Endothelial cell of umbilical vein (primary cell): Measurements from ENCODE around the gene TOGARAM2. TPM values are rescaled to one million over a fixed set of nuclear protein-coding genes. Genes with fewer than 3 reads are reported as not detected.
"Not testable (repeated sequence)": the region's sequence is repeated elsewhere in the genome, so short reads cannot be mapped to it uniquely, and the experiment has no call there.

Experiments
- BruUV-seq: library from RNA; stranded (reverse); fragments of 400-500 nt; replicated peaks from 2 replicates; lab custom pipeline; 2021; lab: Mats Ljungman, UMichigan
- CTCF ChIA-PET: fragments of 300-600, 350-600 bp; sonication (Branson Sonifier 250); formaldehyde crosslinking; loops from one replicate; lab custom pipeline; 2021; ENCODE audit warnings: antibody characterized with exemption, inconsistent platforms; lab: Charles Lee
- POLR2A ChIA-PET: fragments of 300-600, 350-600 bp; sonication (Branson Sonifier 250); formaldehyde crosslinking; loops from one replicate; lab custom pipeline; 2021; ENCODE audit warnings: antibody characterized with exemption, inconsistent platforms; lab: Charles Lee
- DNase-seq: peaks from one replicate; pipeline ENCODE4 v3.0.0-alpha.2; 2011; ENCODE audit warnings: low read depth, low spot score
- FAIRE-seq: peaks from 2 replicates; lab custom pipeline; 2011; peaks lifted over from hg19 to GRCh38; lab: Jason Lieb, UNC
- H2AFZ ChIP-seq: 2 replicates; pipeline ENCODE4 v1.6.0; 2012; ENCODE audit warnings: low read depth, low read length, control low read depth, inconsistent platforms
- H3K27ac ChIP-seq: 2 replicates; pipeline ENCODE4 v1.5.1; 2011; ENCODE audit warnings: low read depth, mild to moderate bottlenecking, control low read depth, low read length, moderate library complexity; ENCODE audit not compliant: insufficient read depth
- H3K27me3 ChIP-seq, 2 experiments: 2 replicates each; pipeline versions ENCODE4 v1.6.0 to v1.6.1; 2011; ENCODE audit warnings: low read length in 2 of 2, mixed read lengths in 1 of 2; ENCODE audit not compliant: control insufficient read depth in 2 of 2, insufficient read depth in 2 of 2
- H3K36me3 ChIP-seq, 2 experiments: 2 replicates in 1 of 2; 3 replicates in 1 of 2; pipeline ENCODE4 v1.5.1; 2011; ENCODE audit warnings: low read length in 2 of 2, mild to moderate bottlenecking in 1 of 2, moderate library complexity in 1 of 2; ENCODE audit not compliant: control insufficient read depth in 2 of 2, insufficient read depth in 2 of 2; ENCODE audit errors: extremely low read depth in 1 of 2
- H3K4me1 ChIP-seq: 3 replicates; pipeline ENCODE4 v1.5.1; 2011; ENCODE audit warnings: mild to moderate bottlenecking, low read length; ENCODE audit not compliant: control insufficient read depth, insufficient read depth; ENCODE audit errors: extremely low read depth
- H3K4me2 ChIP-seq: 2 replicates; pipeline ENCODE4 v1.6.1; 2011; ENCODE audit warnings: low read length, control low read depth, mixed read lengths; ENCODE audit not compliant: insufficient read depth
- H3K4me3 ChIP-seq, 3 experiments: fragments of 200-600 bp in 1 of 3; sonication (generic), shearing (Covaris generic) in 1 of 3; replicated peaks in 1 of 3; 2 replicates each; pipeline ENCODE4 v1.5.1; 2011 to 2016; ENCODE audit warnings: control low read depth in 3 of 3, low read length in 3 of 3, mild to moderate bottlenecking in 2 of 3, inconsistent platforms in 1 of 3, low read depth in 1 of 3, moderate library complexity in 1 of 3; ENCODE audit not compliant: insufficient read depth in 1 of 3
- H3K79me2 ChIP-seq: 2 replicates; pipeline ENCODE4 v1.6.0; 2012; ENCODE audit warnings: low read length, inconsistent platforms; ENCODE audit not compliant: control insufficient read depth, insufficient read depth
- H3K9ac ChIP-seq: replicated peaks from 2 replicates; pipeline ENCODE3; 2011; ENCODE audit warnings: low read length, control low read depth; ENCODE audit not compliant: insufficient read depth; ENCODE audit errors: extremely low read depth
- H3K9me1 ChIP-seq: replicated peaks from 3 replicates; pipeline ENCODE4 v1.6.0; 2011; ENCODE audit warnings: mild to moderate bottlenecking, low read length; ENCODE audit not compliant: control insufficient read depth, insufficient read depth; ENCODE audit errors: extremely low read depth
- H3K9me3 ChIP-seq: replicated peaks from 2 replicates; pipeline ENCODE4 v1.5.1; 2012; ENCODE audit warnings: low read length, inconsistent platforms; ENCODE audit not compliant: control insufficient read depth, insufficient read depth
- H4K20me1 ChIP-seq: replicated peaks from 2 replicates; pipeline ENCODE3; 2011; ENCODE audit warnings: mild to moderate bottlenecking, low read length; ENCODE audit not compliant: control insufficient read depth, insufficient read depth; ENCODE audit errors: extremely low read depth
- EZH2 ChIP-seq: IDR thresholded peaks from 2 replicates; pipeline ENCODE4 v1.6.1; 2012; ENCODE audit warnings: borderline replicate concordance, low read depth, mild to moderate bottlenecking, moderate library complexity, low read length, inconsistent platforms; ENCODE audit not compliant: severe bottlenecking
- FOS ChIP-seq: IDR thresholded peaks from 2 replicates; pipeline ENCODE4 v1.6.1; 2011; ENCODE audit warnings: mild to moderate bottlenecking, low read length, moderate library complexity, borderline replicate concordance; ENCODE audit not compliant: insufficient read depth
- GATA2 ChIP-seq: IDR thresholded peaks from 2 replicates; pipeline ENCODE4 v1.7.0; 2011; ENCODE audit warnings: low read depth, mild to moderate bottlenecking, moderate library complexity, mixed read lengths, low read length; ENCODE audit not compliant: insufficient read length, insufficient read depth
- JUN ChIP-seq: IDR thresholded peaks from 2 replicates; pipeline ENCODE4 v1.6.1; 2011; ENCODE audit warnings: borderline replicate concordance, low read depth; ENCODE audit not compliant: insufficient read length, insufficient read depth
- MYC ChIP-seq: IDR thresholded peaks from one replicate; pipeline ENCODE4 v1.6.1; 2011; ENCODE audit warnings: mild to moderate bottlenecking, low read depth, low read length
- POLR2A ChIP-seq: IDR thresholded peaks from 2 replicates; pipeline ENCODE4 v1.6.1; 2012; ENCODE audit warnings: low read depth, mild to moderate bottlenecking, control low read depth, low read length
- POLR2AphosphoS5 ChIP-seq: IDR thresholded peaks from 2 replicates; pipeline ENCODE4 v1.6.1; 2012; ENCODE audit warnings: low read depth, mild to moderate bottlenecking, control low read depth, low read length, moderate library complexity; ENCODE audit not compliant: insufficient read depth
- dilution Hi-C: fragments of 300-500 bp; cut with MboI; formaldehyde crosslinking; loops from one replicate; pipeline ENCODE4 v1.15.0; 2019; ENCODE audit warnings: low sequenced_read_pairs; ENCODE audit not compliant: extremely low pct_ligation_motif_present
- intact Hi-C: fragments of 100-400 bp; cut with micrococcal nuclease; formaldehyde crosslinking; loops from one replicate; pipeline ENCODE4 v1.10.0; 2022
- polyA plus RNA-seq, 4 experiments: library from polyadenylated mRNA; depleted of rRNA in 3 of 4; stranded (reverse) in 3 of 4; unstranded in 1 of 4; fragments of >200 nt; gene quantifications; 2 replicates each; pipeline versions ENCODE4 v1.2.1 to v1.2.3, GENCODE V29; 2011 to 2012; ENCODE audit warnings: missing spikeins in 1 of 4
- total RNA-seq: library from RNA; stranded (reverse); gene quantifications from 2 replicates; pipeline ENCODE4 v1.2.3, GENCODE V29; 2021
- TF ChIP-seq, protein P1 (sequence below), 2 donors: IDR thresholded peaks; 1 replicate in 1 of 2; 2 replicates in 1 of 2; pipeline ENCODE4 v1.5.1; 2011; ENCODE audit warnings: low read length in 2 of 2, mild to moderate bottlenecking in 2 of 2, moderate library complexity in 2 of 2, control low read depth in 1 of 2, inconsistent platforms in 1 of 2, low read depth in 1 of 2; ENCODE audit not compliant: insufficient read depth in 1 of 2; ENCODE audit errors: extremely low read depth in 1 of 2
- TF ChIP-seq, protein P2 (sequence below): IDR thresholded peaks from 2 replicates; pipeline ENCODE4 v1.6.1; 2011; ENCODE audit not compliant: insufficient read depth, insufficient read length

The TOGARAM2 gene
- total and polyA plus RNA-seq, 2 donors (not counting 3 experiments of a cell fraction or from before 2014, with no cell fraction given): not detected

DNA sequence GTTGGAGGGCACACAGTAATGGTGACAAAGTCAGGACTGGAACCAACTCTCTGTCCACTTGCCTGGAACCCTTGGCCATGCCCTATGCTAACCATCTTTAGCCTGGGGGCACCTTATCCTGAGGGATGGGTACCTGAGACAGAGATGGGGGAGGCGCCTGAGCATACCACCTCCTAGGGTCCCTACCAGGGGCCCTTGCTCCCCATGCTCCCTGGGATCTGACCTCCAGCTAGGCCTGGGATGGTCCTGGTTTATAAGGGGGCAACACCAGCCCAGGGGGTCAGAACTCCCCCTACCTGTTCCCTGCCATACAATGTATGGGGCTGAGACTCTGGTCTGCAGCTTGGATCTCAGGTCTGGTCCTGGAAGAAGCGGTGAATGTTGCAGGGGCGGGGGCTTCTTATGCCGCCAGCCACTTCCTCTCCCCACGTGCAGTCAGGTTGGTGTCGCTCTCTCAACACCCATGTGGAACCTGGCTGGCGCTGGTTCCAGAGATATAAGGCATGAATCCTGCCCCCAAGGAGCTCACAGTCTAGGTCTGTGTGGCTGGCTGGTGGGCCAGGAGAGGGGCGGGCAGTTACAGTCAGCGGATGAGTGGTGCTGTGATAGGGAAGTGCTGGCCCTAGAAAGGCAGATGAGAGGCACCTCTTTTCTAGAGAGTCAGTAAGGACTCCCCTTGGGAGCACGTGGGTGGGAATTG is 3.8 kb upstream of the TOGARAM2 start:
- no peaks in the 10 kb centered on the region for H4K20me1 ChIP-seq
- no peak overlapping the region for H3K27ac ChIP-seq
- FAIRE-seq (no peak), DNase-seq (no peak)
- no peaks in the 10 kb centered on the region for H3K9me1 ChIP-seq
- no peaks in the 10 kb centered on the region for H3K36me3 ChIP-seq
- no peaks in the 10 kb centered on the region for H3K9me3 ChIP-seq
- CTCF ChIA-PET: interaction anchor here (0.9 to 1.1 kb wide), 2 partner anchors 12 to 47 kb away, joined by 3 read pairs; no protein-coding TSS in a partner anchor
- no peak overlapping the region for H3K9ac ChIP-seq
- TF ChIP-seq GATA2: no peak
- TF ChIP-seq JUN: no peak
- TF ChIP-seq POLR2AphosphoS5: no peak
- no peak for TF ChIP-seq FOS
- no peak for TF ChIP-seq POLR2A
- TF ChIP-seq, protein P1, sequence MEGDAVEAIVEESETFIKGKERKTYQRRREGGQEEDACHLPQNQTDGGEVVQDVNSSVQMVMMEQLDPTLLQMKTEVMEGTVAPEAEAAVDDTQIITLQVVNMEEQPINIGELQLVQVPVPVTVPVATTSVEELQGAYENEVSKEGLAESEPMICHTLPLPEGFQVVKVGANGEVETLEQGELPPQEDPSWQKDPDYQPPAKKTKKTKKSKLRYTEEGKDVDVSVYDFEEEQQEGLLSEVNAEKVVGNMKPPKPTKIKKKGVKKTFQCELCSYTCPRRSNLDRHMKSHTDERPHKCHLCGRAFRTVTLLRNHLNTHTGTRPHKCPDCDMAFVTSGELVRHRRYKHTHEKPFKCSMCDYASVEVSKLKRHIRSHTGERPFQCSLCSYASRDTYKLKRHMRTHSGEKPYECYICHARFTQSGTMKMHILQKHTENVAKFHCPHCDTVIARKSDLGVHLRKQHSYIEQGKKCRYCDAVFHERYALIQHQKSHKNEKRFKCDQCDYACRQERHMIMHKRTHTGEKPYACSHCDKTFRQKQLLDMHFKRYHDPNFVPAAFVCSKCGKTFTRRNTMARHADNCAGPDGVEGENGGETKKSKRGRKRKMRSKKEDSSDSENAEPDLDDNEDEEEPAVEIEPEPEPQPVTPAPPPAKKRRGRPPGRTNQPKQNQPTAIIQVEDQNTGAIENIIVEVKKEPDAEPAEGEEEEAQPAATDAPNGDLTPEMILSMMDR (IDR thresholded peaks at IDR 0.05; ENCODE audit: extremely low read depth in 1 of 2, insufficient read depth in 1 of 2, low read depth in 1 of 2, low read length in 2 of 2): no peak
- TF ChIP-seq, protein P2, sequence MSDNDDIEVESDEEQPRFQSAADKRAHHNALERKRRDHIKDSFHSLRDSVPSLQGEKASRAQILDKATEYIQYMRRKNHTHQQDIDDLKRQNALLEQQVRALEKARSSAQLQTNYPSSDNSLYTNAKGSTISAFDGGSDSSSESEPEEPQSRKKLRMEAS: no peak
- no peak for TF ChIP-seq MYC
- no peak for TF ChIP-seq EZH2
- no peak overlapping the region for H3K4me3 ChIP-seq
- intact Hi-C loops: no loop called here
- H2AFZ ChIP-seq: no peak overlapping the region
- H3K27me3 ChIP-seq: peaks cover 0 to 2% of the 10 kb centered on the region in 2 experiments
- no peaks in the 10 kb centered on the region for H3K4me1 ChIP-seq
- POLR2A ChIA-PET: no interaction called here
- no peaks in the 10 kb centered on the region for H3K79me2 ChIP-seq
- dilution Hi-C loops: no loop called here
- H3K4me2 ChIP-seq: no peak overlapping the region
- BruUV-seq: no TSS peak

DNA sequence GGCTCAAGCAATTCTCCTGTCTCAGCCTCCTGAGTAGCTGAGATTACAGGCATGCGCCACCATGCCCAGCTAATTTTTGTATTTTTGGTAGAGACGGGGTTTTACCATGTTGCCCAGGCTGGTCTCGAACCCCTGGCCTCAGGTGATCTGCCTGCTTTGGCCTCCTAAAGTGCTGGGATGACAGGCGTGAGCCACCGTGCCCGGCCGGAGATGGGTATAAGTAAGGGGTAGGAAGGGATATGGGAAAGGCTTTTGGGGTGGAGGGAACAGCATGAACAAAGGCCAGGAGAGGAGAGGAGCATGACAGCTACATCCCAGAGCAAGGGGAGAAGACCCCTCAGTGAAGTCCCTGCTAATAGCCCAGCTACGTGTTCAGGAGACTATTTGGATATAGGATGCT is 3.1 kb upstream of the TOGARAM2 start:
- dilution Hi-C loops, H3K27me3 ChIP-seq, DNase-seq, H3K9ac ChIP-seq, H3K79me2 ChIP-seq, H3K36me3 ChIP-seq, BruUV-seq, H4K20me1 ChIP-seq, H2AFZ ChIP-seq, H3K4me1 ChIP-seq, H3K4me3 ChIP-seq, FAIRE-seq, POLR2A ChIA-PET, H3K4me2 ChIP-seq, intact Hi-C loops, H3K9me1 ChIP-seq, H3K9me3 ChIP-seq, H3K27ac ChIP-seq: not testable (repeated sequence)
- CTCF ChIA-PET: interaction anchor here (0.9 to 1.1 kb wide), 2 partner anchors 12 to 47 kb away, joined by 3 read pairs; no protein-coding TSS in a partner anchor
